Endothelial cell of umbilical vein (primary cell): Measurements from ENCODE around the gene POU4F3. TPM values are rescaled to one million over a fixed set of nuclear protein-coding genes. Genes with fewer than 3 reads are reported as not detected.

Experiments used
- BruUV-seq: library from RNA; stranded (reverse); fragments of 400-500 nt; replicated peaks from 2 replicates; lab custom pipeline; 2021; lab: Mats Ljungman, UMichigan
- CTCF ChIA-PET: fragments of 300-600, 350-600 bp; sonication (Branson Sonifier 250); formaldehyde crosslinking; loops from one replicate; lab custom pipeline; 2021; ENCODE audit warnings: antibody characterized with exemption, inconsistent platforms; lab: Charles Lee
- POLR2A ChIA-PET: fragments of 300-600, 350-600 bp; sonication (Branson Sonifier 250); formaldehyde crosslinking; loops from one replicate; lab custom pipeline; 2021; ENCODE audit warnings: antibody characterized with exemption, inconsistent platforms; lab: Charles Lee
- DNase-seq: peaks from one replicate; pipeline ENCODE4 v3.0.0-alpha.2; 2011; ENCODE audit warnings: low read depth, low spot score
- FAIRE-seq: peaks from 2 replicates; lab custom pipeline; 2011; peaks lifted over from hg19 to GRCh38; lab: Jason Lieb, UNC
- H2AFZ ChIP-seq: 2 replicates; pipeline ENCODE4 v1.6.0; 2012; ENCODE audit warnings: low read depth, low read length, control low read depth, inconsistent platforms
- H3K27ac ChIP-seq: 2 replicates; pipeline ENCODE4 v1.5.1; 2011; ENCODE audit warnings: low read depth, mild to moderate bottlenecking, control low read depth, low read length, moderate library complexity; ENCODE audit not compliant: insufficient read depth
- H3K27me3 ChIP-seq, 2 experiments: 2 replicates each; pipeline versions ENCODE4 v1.6.0 to v1.6.1; 2011; ENCODE audit warnings: low read length in 2 of 2, mixed read lengths in 1 of 2; ENCODE audit not compliant: control insufficient read depth in 2 of 2, insufficient read depth in 2 of 2
- H3K36me3 ChIP-seq, 2 experiments: 2 replicates in 1 of 2; 3 replicates in 1 of 2; pipeline ENCODE4 v1.5.1; 2011; ENCODE audit warnings: low read length in 2 of 2, mild to moderate bottlenecking in 1 of 2, moderate library complexity in 1 of 2; ENCODE audit not compliant: control insufficient read depth in 2 of 2, insufficient read depth in 2 of 2; ENCODE audit errors: extremely low read depth in 1 of 2
- H3K4me1 ChIP-seq: 3 replicates; pipeline ENCODE4 v1.5.1; 2011; ENCODE audit warnings: mild to moderate bottlenecking, low read length; ENCODE audit not compliant: control insufficient read depth, insufficient read depth; ENCODE audit errors: extremely low read depth
- H3K4me2 ChIP-seq: 2 replicates; pipeline ENCODE4 v1.6.1; 2011; ENCODE audit warnings: low read length, control low read depth, mixed read lengths; ENCODE audit not compliant: insufficient read depth
- H3K4me3 ChIP-seq, 3 experiments: fragments of 200-600 bp in 1 of 3; sonication (generic), shearing (Covaris generic) in 1 of 3; replicated peaks in 1 of 3; 2 replicates each; pipeline ENCODE4 v1.5.1; 2011 to 2016; ENCODE audit warnings: control low read depth in 3 of 3, low read length in 3 of 3, mild to moderate bottlenecking in 2 of 3, inconsistent platforms in 1 of 3, low read depth in 1 of 3, moderate library complexity in 1 of 3; ENCODE audit not compliant: insufficient read depth in 1 of 3
- H3K79me2 ChIP-seq: 2 replicates; pipeline ENCODE4 v1.6.0; 2012; ENCODE audit warnings: low read length, inconsistent platforms; ENCODE audit not compliant: control insufficient read depth, insufficient read depth
- H3K9ac ChIP-seq: replicated peaks from 2 replicates; pipeline ENCODE3; 2011; ENCODE audit warnings: low read length, control low read depth; ENCODE audit not compliant: insufficient read depth; ENCODE audit errors: extremely low read depth
- H3K9me1 ChIP-seq: replicated peaks from 3 replicates; pipeline ENCODE4 v1.6.0; 2011; ENCODE audit warnings: mild to moderate bottlenecking, low read length; ENCODE audit not compliant: control insufficient read depth, insufficient read depth; ENCODE audit errors: extremely low read depth
- H3K9me3 ChIP-seq: replicated peaks from 2 replicates; pipeline ENCODE4 v1.5.1; 2012; ENCODE audit warnings: low read length, inconsistent platforms; ENCODE audit not compliant: control insufficient read depth, insufficient read depth
- H4K20me1 ChIP-seq: replicated peaks from 2 replicates; pipeline ENCODE3; 2011; ENCODE audit warnings: mild to moderate bottlenecking, low read length; ENCODE audit not compliant: control insufficient read depth, insufficient read depth; ENCODE audit errors: extremely low read depth
- EZH2 ChIP-seq: IDR thresholded peaks from 2 replicates; pipeline ENCODE4 v1.6.1; 2012; ENCODE audit warnings: borderline replicate concordance, low read depth, mild to moderate bottlenecking, moderate library complexity, low read length, inconsistent platforms; ENCODE audit not compliant: severe bottlenecking
- FOS ChIP-seq: IDR thresholded peaks from 2 replicates; pipeline ENCODE4 v1.6.1; 2011; ENCODE audit warnings: mild to moderate bottlenecking, low read length, moderate library complexity, borderline replicate concordance; ENCODE audit not compliant: insufficient read depth
- GATA2 ChIP-seq: IDR thresholded peaks from 2 replicates; pipeline ENCODE4 v1.7.0; 2011; ENCODE audit warnings: low read depth, mild to moderate bottlenecking, moderate library complexity, mixed read lengths, low read length; ENCODE audit not compliant: insufficient read length, insufficient read depth
- JUN ChIP-seq: IDR thresholded peaks from 2 replicates; pipeline ENCODE4 v1.6.1; 2011; ENCODE audit warnings: borderline replicate concordance, low read depth; ENCODE audit not compliant: insufficient read length, insufficient read depth
- MYC ChIP-seq: IDR thresholded peaks from one replicate; pipeline ENCODE4 v1.6.1; 2011; ENCODE audit warnings: mild to moderate bottlenecking, low read depth, low read length
- POLR2A ChIP-seq: IDR thresholded peaks from 2 replicates; pipeline ENCODE4 v1.6.1; 2012; ENCODE audit warnings: low read depth, mild to moderate bottlenecking, control low read depth, low read length
- POLR2AphosphoS5 ChIP-seq: IDR thresholded peaks from 2 replicates; pipeline ENCODE4 v1.6.1; 2012; ENCODE audit warnings: low read depth, mild to moderate bottlenecking, control low read depth, low read length, moderate library complexity; ENCODE audit not compliant: insufficient read depth
- dilution Hi-C: fragments of 300-500 bp; cut with MboI; formaldehyde crosslinking; loops from one replicate; pipeline ENCODE4 v1.15.0; 2019; ENCODE audit warnings: low sequenced_read_pairs; ENCODE audit not compliant: extremely low pct_ligation_motif_present
- intact Hi-C: fragments of 100-400 bp; cut with micrococcal nuclease; formaldehyde crosslinking; loops from one replicate; pipeline ENCODE4 v1.10.0; 2022
- polyA plus RNA-seq, 4 experiments: library from polyadenylated mRNA; depleted of rRNA in 3 of 4; stranded (reverse) in 3 of 4; unstranded in 1 of 4; fragments of >200 nt; gene quantifications; 2 replicates each; pipeline versions ENCODE4 v1.2.1 to v1.2.3, GENCODE V29; 2011 to 2012; ENCODE audit warnings: missing spikeins in 1 of 4
- total RNA-seq: library from RNA; stranded (reverse); gene quantifications from 2 replicates; pipeline ENCODE4 v1.2.3, GENCODE V29; 2021
- TF ChIP-seq, protein P1 (sequence below): IDR thresholded peaks from 2 replicates; pipeline ENCODE4 v1.6.1; 2011; ENCODE audit not compliant: insufficient read depth, insufficient read length
- TF ChIP-seq, protein P2 (sequence below), 2 donors: IDR thresholded peaks; 1 replicate in 1 of 2; 2 replicates in 1 of 2; pipeline ENCODE4 v1.5.1; 2011; ENCODE audit warnings: low read length in 2 of 2, mild to moderate bottlenecking in 2 of 2, moderate library complexity in 2 of 2, control low read depth in 1 of 2, inconsistent platforms in 1 of 2, low read depth in 1 of 2; ENCODE audit not compliant: insufficient read depth in 1 of 2; ENCODE audit errors: extremely low read depth in 1 of 2

Gene POU4F3
- total and polyA plus RNA-seq, 2 donors (not counting 3 experiments of a cell fraction or from before 2014, with no cell fraction given): 0.08 TPM; not detected in 1

- dilution Hi-C loops (no loop called here), intact Hi-C loops (no loop called here)
- Histone ChIP-seq H3K4me1 (no peaks in the 10 kb centered on the region), H3K9me1 (no peaks in the 10 kb centered on the region), H3K4me3 (no peak overlapping the region), H4K20me1 (no peaks in the 10 kb centered on the region), H3K36me3 (no peaks in the 10 kb centered on the region), H3K27me3 (peaks cover 0 to 14% of the 10 kb centered on the region in 2 experiments), H3K9ac (no peak overlapping the region), H3K9me3 (no peaks in the 10 kb centered on the region), H3K27ac (no peak overlapping the region), H3K79me2 (no peaks in the 10 kb centered on the region), H3K4me2 (no peak overlapping the region), H2AFZ (no peak overlapping the region)
- FAIRE-seq (no peak), DNase-seq (no peak)
- ChIA-PET POLR2A (no interaction called here), CTCF (no interaction called here)
- BruUV-seq: no TSS peak
- TF ChIP-seq JUN (no peak), EZH2 (no peak), GATA2 (no peak), FOS (no peak), POLR2A (no peak), POLR2AphosphoS5 (no peak), MYC (no peak)
- TF ChIP-seq, protein P1, sequence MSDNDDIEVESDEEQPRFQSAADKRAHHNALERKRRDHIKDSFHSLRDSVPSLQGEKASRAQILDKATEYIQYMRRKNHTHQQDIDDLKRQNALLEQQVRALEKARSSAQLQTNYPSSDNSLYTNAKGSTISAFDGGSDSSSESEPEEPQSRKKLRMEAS: no peak
- TF ChIP-seq, protein P2, sequence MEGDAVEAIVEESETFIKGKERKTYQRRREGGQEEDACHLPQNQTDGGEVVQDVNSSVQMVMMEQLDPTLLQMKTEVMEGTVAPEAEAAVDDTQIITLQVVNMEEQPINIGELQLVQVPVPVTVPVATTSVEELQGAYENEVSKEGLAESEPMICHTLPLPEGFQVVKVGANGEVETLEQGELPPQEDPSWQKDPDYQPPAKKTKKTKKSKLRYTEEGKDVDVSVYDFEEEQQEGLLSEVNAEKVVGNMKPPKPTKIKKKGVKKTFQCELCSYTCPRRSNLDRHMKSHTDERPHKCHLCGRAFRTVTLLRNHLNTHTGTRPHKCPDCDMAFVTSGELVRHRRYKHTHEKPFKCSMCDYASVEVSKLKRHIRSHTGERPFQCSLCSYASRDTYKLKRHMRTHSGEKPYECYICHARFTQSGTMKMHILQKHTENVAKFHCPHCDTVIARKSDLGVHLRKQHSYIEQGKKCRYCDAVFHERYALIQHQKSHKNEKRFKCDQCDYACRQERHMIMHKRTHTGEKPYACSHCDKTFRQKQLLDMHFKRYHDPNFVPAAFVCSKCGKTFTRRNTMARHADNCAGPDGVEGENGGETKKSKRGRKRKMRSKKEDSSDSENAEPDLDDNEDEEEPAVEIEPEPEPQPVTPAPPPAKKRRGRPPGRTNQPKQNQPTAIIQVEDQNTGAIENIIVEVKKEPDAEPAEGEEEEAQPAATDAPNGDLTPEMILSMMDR (IDR thresholded peaks at IDR 0.05; ENCODE audit: extremely low read depth in 1 of 2, insufficient read depth in 1 of 2, low read depth in 1 of 2, low read length in 2 of 2): no peak
Measured at GRCh38 chr5:146380714-146381113, 42.1 kb downstream of the POU4F3 start.
